ENCODE measurements around the gene ADAM19.

GRCh38 chr5:157479612-157480510 lies 95.7 kb downstream of the ADAM19 start:
- TF ChIP-seq CTCF (conservative IDR thresholded peaks at IDR 0.05; ENCODE audit: low read depth in 2 of 2) = no peak
- TF ChIP-seq EZH2phosphoT487 (IDR thresholded peaks at IDR 0.05; ENCODE audit: unreplicated experiment) = no peak
- no peak for TF ChIP-seq NANOG (IDR thresholded peaks at IDR 0.05; ENCODE audit: borderline replicate concordance)
- no peak for TF ChIP-seq POLR2AphosphoS5 (IDR thresholded peaks at IDR 0.05; ENCODE audit: low read depth)
- no peak for TF ChIP-seq EZH2 (IDR thresholded peaks at IDR 0.05; ENCODE audit: low read depth, unreplicated experiment)

Measured in GM23338 (cell line).